HG03139 (cell line): ENCODE data around the gene CCDC63.
"Not testable (repeated sequence)": the region's sequence is repeated elsewhere in the genome, so short reads cannot be mapped to it uniquely, and the experiment has no call there.

Experiments used
- ATAC-seq: cut with Tn5 transposase; IDR thresholded peaks from one replicate; pipeline ENCODE4 v1.9.1; 2021; ENCODE audit not compliant: unreplicated experiment

CCDC63 gene

GRCh38 chr12:110844131-110844530 is 2.7 kb upstream of the CCDC63 start:
- ATAC-seq: no peak

DNA sequence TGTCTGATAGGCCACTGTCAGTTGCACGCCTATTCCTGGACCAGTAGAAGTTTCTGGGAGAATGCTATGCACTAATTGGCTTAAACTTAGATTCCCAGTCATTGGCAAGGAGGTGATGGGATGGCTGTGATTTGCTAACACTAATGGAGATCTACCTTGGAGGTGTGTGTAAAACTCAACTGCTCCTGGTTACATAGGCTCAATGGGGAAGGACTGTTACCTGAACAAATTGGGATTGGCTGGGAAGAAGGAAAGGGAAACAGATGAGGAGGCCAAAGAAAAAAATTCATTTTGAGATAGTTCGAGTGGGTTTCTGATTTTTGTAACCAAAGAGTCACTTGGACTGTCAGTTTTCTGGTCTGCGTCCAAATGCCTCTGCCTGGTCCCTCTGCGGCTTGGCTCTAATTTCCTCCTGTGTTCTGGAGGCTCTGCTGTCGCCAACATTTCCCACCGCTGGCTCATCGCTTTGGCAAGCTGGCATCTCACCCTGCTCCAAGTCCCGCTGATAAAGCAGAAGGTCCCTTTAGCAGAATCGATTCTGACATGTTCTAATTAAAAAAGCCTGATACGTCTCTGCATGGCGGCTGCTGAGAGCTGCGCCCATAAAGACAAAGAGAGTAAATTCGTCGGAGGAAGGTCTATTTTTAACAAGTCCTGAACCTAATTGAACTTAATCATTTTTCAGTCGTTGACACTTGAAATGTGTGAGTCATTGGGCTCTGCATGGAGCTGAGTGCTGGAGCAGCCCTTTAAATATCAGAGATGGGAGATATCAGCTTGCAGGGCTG is 2.0 kb upstream of the CCDC63 start:
- ATAC-seq: no peak

- no peak for ATAC-seq
Observed at GRCh38 chr12:110845339-110845682, 1.5 kb upstream of the CCDC63 start.

GRCh38 chr12:110848314-110848923 is 1.6 kb downstream of the CCDC63 start:
- no peak for ATAC-seq

GRCh38 chr12:110849221-110849620 is 2.4 kb downstream of the CCDC63 start:
- no peak for ATAC-seq

GRCh38 chr12:110849748-110850403 is 3.1 kb downstream of the CCDC63 start:
- no peak for ATAC-seq

DNA sequence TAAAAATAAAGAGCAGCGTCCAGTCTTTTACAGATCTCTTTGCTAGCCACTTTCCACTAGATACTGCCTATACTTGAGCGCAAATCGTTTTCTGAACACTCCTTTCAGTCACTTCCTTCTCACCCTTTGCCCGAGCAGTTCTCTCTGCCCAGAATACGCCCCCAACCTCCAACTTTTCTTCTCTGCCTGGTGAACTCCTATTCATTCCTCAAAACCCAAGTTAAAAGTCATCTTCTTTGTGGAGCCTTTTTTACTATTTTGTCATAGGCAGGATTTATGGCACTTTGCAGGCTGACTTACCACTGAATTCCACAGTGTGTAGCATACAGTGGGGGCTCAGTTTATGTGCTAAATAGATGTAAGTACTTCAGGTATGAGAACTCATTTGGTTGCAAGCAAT is 4.0 kb downstream of the CCDC63 start:
- ATAC-seq: no peak

GRCh38 chr12:110853836-110854235 is 7.0 kb downstream of the CCDC63 start:
- ATAC-seq: no peak

DNA sequence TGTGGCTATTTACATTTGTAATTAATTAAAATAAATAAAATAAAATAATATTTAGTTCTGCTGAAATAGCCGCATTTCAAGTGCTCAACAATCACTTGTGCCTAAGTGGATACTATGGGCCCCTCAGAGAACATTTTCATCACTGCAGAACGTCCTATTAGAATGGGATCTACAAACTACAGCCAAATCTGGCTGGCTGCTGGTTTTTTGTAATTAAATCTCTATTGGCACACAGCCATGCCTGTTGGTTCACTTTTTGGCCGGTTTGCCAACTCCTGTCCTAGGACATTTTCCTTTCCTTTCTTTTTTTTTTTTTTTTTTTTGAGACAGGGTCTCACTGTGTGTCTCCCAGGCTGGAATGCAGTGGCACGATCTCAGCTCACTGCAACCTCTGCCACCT is 9.8 kb downstream of the CCDC63 start:
- no peak for ATAC-seq

DNA sequence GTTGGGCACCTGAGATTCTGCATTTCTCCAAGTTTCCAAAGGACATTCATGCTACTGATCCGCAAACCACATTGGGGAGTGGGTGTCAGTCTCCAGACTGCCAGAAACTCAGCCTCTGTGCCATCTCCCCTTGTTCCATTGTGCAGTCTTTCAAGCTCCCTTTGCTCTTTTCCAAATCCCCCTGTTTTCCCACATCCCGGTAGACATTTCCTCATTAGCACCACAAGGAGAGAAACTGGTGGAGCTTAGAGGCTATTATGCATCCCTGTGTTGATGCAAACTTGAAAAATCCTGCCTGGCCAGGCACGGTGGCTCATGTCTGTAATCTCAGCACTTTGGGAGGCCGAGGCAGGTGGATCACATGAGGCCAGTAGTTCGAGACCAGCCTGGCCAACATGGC is 10.7 kb downstream of the CCDC63 start:
- ATAC-seq: no peak

DNA sequence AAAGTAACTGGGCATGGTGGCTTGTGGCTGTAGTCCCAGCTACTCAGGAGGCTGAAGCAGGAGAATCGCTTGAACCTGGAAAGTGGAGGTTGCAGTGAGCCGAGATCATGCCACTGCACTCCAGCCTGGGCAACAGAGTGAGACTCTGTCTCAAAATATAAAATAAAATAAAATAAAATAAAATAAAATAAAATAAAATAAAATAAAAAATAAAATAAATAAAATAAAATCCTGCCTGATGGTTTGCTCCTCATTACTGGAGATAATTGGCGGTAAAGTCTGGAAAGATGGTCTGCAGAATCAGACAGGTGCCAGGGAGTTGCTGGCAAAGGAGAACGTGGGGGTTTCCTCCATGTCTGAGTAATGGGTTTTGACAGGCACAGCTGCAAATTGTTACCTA is 11.2 kb downstream of the CCDC63 start:
- not testable (repeated sequence) for ATAC-seq

DNA sequence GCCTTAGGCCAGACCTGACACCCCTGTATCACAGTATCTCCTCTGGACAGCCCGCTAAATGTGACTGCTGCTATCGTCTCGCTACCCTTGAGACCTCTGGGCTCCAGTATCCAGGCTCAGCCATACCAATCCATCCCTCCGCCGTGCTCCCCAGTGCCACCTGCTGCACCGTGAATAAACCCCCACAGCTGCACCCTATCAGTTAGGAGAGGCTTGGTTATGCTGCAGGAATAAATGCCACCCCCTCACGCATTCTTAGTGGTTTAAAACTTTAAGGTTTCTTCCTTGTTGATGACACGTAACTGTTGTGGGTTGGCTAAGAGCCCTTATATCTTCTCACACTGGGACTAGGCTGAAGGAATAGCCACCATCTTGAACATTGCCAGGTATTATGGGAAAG is 12.1 kb downstream of the CCDC63 start:
- ATAC-seq: no peak

DNA sequence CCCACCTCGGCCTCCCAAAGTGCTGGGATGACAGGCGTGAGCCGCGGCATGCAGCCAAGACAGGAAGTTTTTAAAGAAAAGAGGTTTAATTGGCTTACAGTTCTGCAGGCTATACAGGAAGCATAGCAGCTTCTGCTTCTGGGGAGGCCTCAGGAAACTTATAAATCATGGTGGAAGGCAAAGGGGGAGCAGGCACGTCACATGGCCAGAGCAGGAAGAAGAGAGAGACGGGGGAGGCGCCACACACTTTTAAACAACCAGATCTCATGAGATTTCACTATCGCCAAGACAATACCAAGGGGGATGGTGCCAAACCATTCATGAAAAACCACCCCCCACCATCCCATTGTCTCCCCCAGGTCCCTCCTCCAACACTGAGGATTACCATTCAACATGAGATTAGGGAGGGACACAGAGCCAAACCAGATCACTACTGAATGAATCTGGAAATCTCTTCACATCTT is 14.1 kb downstream of the CCDC63 start:
- no peak for ATAC-seq

DNA sequence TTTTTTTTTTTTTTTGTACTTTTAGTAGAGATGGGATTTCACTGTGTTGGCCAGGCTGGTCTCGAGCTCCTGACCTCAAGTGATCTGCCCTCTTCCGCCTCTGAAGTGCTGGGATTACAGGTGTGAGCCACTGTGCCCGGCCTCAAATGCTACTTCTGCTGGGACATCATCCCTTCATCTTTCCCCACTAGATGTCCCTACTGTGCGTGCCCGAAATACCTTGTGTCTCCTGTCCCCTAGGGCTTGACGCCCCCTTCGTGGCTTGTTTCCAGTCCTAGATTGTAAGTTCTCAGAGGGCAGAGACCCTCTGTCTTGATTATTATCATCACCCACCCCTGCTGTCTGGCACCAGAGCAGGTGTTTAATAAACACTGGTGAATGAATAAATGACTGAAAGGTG is 14.9 kb downstream of the CCDC63 start:
- no peak for ATAC-seq

DNA sequence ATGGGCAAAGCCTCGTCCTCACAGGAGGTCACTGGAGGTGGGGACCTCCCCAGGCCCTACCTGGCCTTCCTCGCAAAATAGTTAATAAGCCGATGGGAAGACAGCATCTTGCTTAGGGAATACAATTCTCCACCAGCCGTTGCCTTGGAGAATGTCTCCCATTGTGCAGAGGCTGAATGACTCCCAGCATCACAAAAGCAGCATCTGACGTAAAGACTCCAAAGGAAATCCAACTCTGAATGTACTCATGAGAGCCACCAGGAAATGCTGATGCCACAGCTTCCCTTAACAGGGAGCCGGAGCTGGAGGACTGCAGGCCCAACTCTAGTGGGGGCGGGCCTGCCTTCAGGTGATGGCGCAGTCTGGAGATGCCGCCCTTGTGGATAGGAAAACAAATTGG is 15.5 kb downstream of the CCDC63 start:
- ATAC-seq: no peak

GRCh38 chr12:110863161-110863560 is 16.4 kb downstream of the CCDC63 start:
- no peak for ATAC-seq

GRCh38 chr12:110865521-110865920 is 18.7 kb downstream of the CCDC63 start:
- ATAC-seq: no peak

- no peak for ATAC-seq
Observed at GRCh38 chr12:110869026-110869425, 22.2 kb downstream of the CCDC63 start.

- ATAC-seq: no peak
Observed at GRCh38 chr12:110869803-110870202, 23.0 kb downstream of the CCDC63 start.

- no peak for ATAC-seq
Observed at GRCh38 chr12:110872100-110872499, 25.3 kb downstream of the CCDC63 start.

- ATAC-seq: no peak
Observed at GRCh38 chr12:110874351-110874750, 27.6 kb downstream of the CCDC63 start.

- no peak for ATAC-seq
Observed at GRCh38 chr12:110874781-110875180, 28.0 kb downstream of the CCDC63 start.
